Ovary (tissue), 10 donors: Measurements from ENCODE around the gene SPATA45. TPM values are rescaled to one million over a fixed set of nuclear protein-coding genes. Genes with fewer than 3 reads are reported as not detected.

Experiments
- DNase-seq, 5 donors: peaks; one replicate each; pipeline ENCODE4 v3.0.0-alpha.2; 2019 to 2020
- H3K27ac ChIP-seq, 2 donors: fragments of 200-600 bp; one replicate each; pipeline versions ENCODE4 v1.5.1 to v1.8.0; 2019 to 2022
- H3K27me3 ChIP-seq: fragments of 200-600 bp; one replicate; pipeline ENCODE4 v1.8.0; 2022
- H3K36me3 ChIP-seq: fragments of 200-600 bp; sonication (generic); one replicate; pipeline ENCODE4 v1.5.1; 2019
- H3K4me1 ChIP-seq: one replicate; pipeline ENCODE4 v1.8.1; 2013; ENCODE audit warnings: mild to moderate bottlenecking, moderate library complexity; ENCODE audit not compliant: insufficient read depth
- H3K4me3 ChIP-seq: fragments of 200-600 bp; sonication (generic); one replicate; pipeline ENCODE4 v1.5.1; 2017
- H3K9me3 ChIP-seq, 2 donors: fragments of 200-600 bp in 1 of 2; sonication (generic) in 1 of 2; one replicate each; pipeline versions ENCODE4 v1.5.1 to v1.8.1; 2013 to 2019; ENCODE audit warnings: mild to moderate bottlenecking in 1 of 2, moderate library complexity in 1 of 2
- EP300 ChIP-seq: sonication (generic); formaldehyde crosslinking; IDR thresholded peaks from one replicate; pipeline ENCODE4 v1.6.1; 2017; ENCODE audit warnings: antibody characterized with exemption
- POLR2A ChIP-seq: fragments of 450-650 bp; IDR thresholded peaks from one replicate; pipeline ENCODE4 v1.6.1; 2017; ENCODE audit warnings: antibody characterized with exemption, mild to moderate bottlenecking, moderate library complexity
- WGBS, 3 donors: extraction: QIAGEN DNeasy Blood & Tissue Kit in 1 of 3; methylation state at CpG; one replicate each; pipeline versions ENCODE4 v1.1.5 to v1.1.7; 2013 to 2017; 5-methylcytosine and 5-hydroxymethylcytosine counted together
- intact Hi-C, 4 donors: fragments of 100-400 bp; cut with DNase I; formaldehyde crosslinking; loops; one replicate each; pipeline versions ENCODE4 v1.11.0 to v1.15.1; 2022 to 2023
- long read RNA-seq, 3 donors: library from polyadenylated mRNA in 2 of 3; unstranded in 2 of 3; transcript quantifications; one replicate each; pipeline ENCODE4 v2.0.0 and lab custom pipeline, GENCODE V29; 2021 to 2026
- polyA plus RNA-seq, 2 donors: library from polyadenylated mRNA; stranded (reverse); fragments of 200-250 nt in 1 of 2; fragments of 350-450 nt in 1 of 2; fragmentation: Illumina TruSeq in 1 of 2; extraction: RNeasy Lipid Tissue Mini Kit (QIAGEN cat#74804) in 1 of 2; gene quantifications; one replicate each; pipeline ENCODE4 v1.2.3, GENCODE V29; 2013 to 2014
- total RNA-seq, 7 donors: library from RNA; depleted of rRNA in 2 of 7; stranded (reverse); fragments of >200 nt in 2 of 7; fragmentation: NEBNext Ultra II Directional in 3 of 7; extraction: Animal tissue kit (Norgen Biotek cat#: 25700) in 3 of 7; gene quantifications; one replicate each; pipeline versions ENCODE4 v1.1.0 to v1.2.4, GENCODE V29; 2016 to 2023
- TF ChIP-seq, protein P1 (sequence below), 3 donors: fragments of 450-650 bp in 2 of 3; fragments of 200-600 bp in 1 of 3; IDR thresholded peaks; one replicate each; pipeline versions ENCODE4 v1.5.1 to v1.8.0; 2016 to 2022; ENCODE audit warnings: antibody characterized with exemption in 3 of 3, mild to moderate bottlenecking in 1 of 3
- donor health status: DM: no; HTN: no; CAD: no; lungs with moderate emphysema.
- donor health status: DM: no; HTN: no; CAD: no.
- donor health status: Bipolar disorder and iron deficiency.
- donor health status: DM: yes; HTN: yes; CAD: no.
- donor health status: DM: no; HTN: no; CAD: no.
- donor health status: DM: yes; HTN: yes; CAD: no.

Gene SPATA45
- not detected for total RNA-seq
- not detected for polyA plus RNA-seq
- long read RNA-seq, donor 1, result 0 reads
- long read RNA-seq, donor 2, partial matches to known transcripts, result 0 of 10 reads
- long read RNA-seq, donor 2, other reads (novel, unspliced or antisense), result 10 of 10 reads
- long read RNA-seq, donor 3, result 0 reads

GRCh38 chr1:212847549-212847948 is at the start of gene SPATA45:
Gene SPATA45, minus strand, starts transcription at chr1:212847649. Its CDS starts 11,500 bp downstream, at chr1:212836149.
- WGBS, 3 donors, result 94 to 95% (median 95%) methylated on average over 4 of the region's 4 CpGs
- Histone ChIP-seq H3K27me3 (no peaks in the 10 kb centered on the region), H3K4me3 (no peak within 1 kb of the TSS), H3K4me1 (no peaks in the 10 kb centered on the region), H3K27ac (no peak within 1 kb of the TSS), H3K36me3 (no peaks in the 10 kb centered on the region), H3K9me3 (no peaks in the 10 kb centered on the region)
- TF ChIP-seq, protein P1, sequence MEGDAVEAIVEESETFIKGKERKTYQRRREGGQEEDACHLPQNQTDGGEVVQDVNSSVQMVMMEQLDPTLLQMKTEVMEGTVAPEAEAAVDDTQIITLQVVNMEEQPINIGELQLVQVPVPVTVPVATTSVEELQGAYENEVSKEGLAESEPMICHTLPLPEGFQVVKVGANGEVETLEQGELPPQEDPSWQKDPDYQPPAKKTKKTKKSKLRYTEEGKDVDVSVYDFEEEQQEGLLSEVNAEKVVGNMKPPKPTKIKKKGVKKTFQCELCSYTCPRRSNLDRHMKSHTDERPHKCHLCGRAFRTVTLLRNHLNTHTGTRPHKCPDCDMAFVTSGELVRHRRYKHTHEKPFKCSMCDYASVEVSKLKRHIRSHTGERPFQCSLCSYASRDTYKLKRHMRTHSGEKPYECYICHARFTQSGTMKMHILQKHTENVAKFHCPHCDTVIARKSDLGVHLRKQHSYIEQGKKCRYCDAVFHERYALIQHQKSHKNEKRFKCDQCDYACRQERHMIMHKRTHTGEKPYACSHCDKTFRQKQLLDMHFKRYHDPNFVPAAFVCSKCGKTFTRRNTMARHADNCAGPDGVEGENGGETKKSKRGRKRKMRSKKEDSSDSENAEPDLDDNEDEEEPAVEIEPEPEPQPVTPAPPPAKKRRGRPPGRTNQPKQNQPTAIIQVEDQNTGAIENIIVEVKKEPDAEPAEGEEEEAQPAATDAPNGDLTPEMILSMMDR (IDR thresholded peaks at IDR 0.05), result no peak
- no peak for TF ChIP-seq POLR2A
- TF ChIP-seq EP300, result no peak
- intact Hi-C loops, result no loop called here
- no peak for DNase-seq

DNA sequence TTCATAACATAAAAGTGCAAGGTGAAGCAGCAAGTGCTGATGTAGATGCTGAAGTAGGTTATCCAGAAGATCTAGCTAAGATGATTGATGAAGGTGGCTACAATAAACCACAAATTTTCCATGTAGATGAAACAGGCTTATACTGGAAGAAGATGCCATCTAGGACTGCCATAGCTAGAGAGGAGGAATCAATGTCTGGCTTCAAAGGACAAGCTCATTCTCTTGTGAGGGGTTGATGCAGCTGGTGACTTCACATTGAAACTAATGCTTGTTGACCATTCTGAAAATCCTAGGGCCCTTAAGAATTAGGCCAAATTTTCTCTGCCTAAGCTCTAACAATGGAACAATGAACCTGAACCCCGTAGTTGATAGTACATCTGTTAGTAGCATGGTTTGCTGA is 44.7 kb upstream of the SPATA45 start:
- WGBS, 3 donors, result 94 to 100% (median 100%) methylated on average over 1 of the region's 1 CpG
- Histone ChIP-seq H3K27me3 (no peaks in the 10 kb centered on the region), H3K9me3 (no peaks in the 10 kb centered on the region), H3K27ac (no peak overlapping the region), H3K36me3 (no peaks in the 10 kb centered on the region), H3K4me3 (no peak overlapping the region), H3K4me1 (no peaks in the 10 kb centered on the region)
- no peak for DNase-seq
- intact Hi-C loops, result no loop called here
- TF ChIP-seq, protein P1 (IDR thresholded peaks at IDR 0.05), result no peak
- TF ChIP-seq POLR2A (no peak), EP300 (no peak)

GRCh38 chr1:212884592-212884991 is 37.1 kb upstream of the SPATA45 start:
- Histone ChIP-seq H3K9me3 (no peaks in the 10 kb centered on the region), H3K4me3 (no peak overlapping the region), H3K27me3 (no peaks in the 10 kb centered on the region), H3K27ac (no peak overlapping the region), H3K36me3 (no peaks in the 10 kb centered on the region), H3K4me1 (no peaks in the 10 kb centered on the region)
- WGBS, 3 donors, result 71 to 86% (median 74%) methylated on average over 4 of the region's 4 CpGs
- TF ChIP-seq POLR2A (no peak), EP300 (no peak)
- TF ChIP-seq, protein P1 (IDR thresholded peaks at IDR 0.05), result no peak
- intact Hi-C loops, result no loop called here
- no peak for DNase-seq

GRCh38 chr1:212879947-212880690 is 32.7 kb upstream of the SPATA45 start:
- H3K4me3 ChIP-seq, result no peak overlapping the region
- no peaks in the 10 kb centered on the region for H3K9me3 ChIP-seq
- DNase-seq, result no peak
- H3K36me3 ChIP-seq, result no peaks in the 10 kb centered on the region
- 83 to 89% (median 86%) methylated on average over 6 of the region's 6 CpGs for WGBS, 3 donors
- TF ChIP-seq, protein P1 (IDR thresholded peaks at IDR 0.05), result no peak
- TF ChIP-seq POLR2A, result no peak
- TF ChIP-seq EP300, result no peak
- intact Hi-C loops, result no loop called here
- H3K27me3 ChIP-seq, result no peaks in the 10 kb centered on the region
- no peak overlapping the region for H3K27ac ChIP-seq
- H3K4me1 ChIP-seq, result no peaks in the 10 kb centered on the region
